GM12891 (cell line): ENCODE results near the gene BLID.

Experiments
- POLR2A ChIP-seq: IDR thresholded peaks from 2 replicates; pipeline ENCODE4 v1.6.1; 2011; ENCODE audit warnings: low read depth, low read length, control low read depth
- POLR2AphosphoS5 ChIP-seq: IDR thresholded peaks from 2 replicates; pipeline ENCODE4 v1.6.1; 2011; ENCODE audit warnings: low read depth, low read length, control low read depth
- SPI1 ChIP-seq: IDR thresholded peaks from 2 replicates; pipeline ENCODE4 v1.6.1; 2011; ENCODE audit warnings: low read depth, low read length, control low read depth
- TAF1 ChIP-seq: IDR thresholded peaks from 2 replicates; pipeline ENCODE4 v1.6.1; 2011; ENCODE audit warnings: low read depth, low read length, control low read depth

DNA sequence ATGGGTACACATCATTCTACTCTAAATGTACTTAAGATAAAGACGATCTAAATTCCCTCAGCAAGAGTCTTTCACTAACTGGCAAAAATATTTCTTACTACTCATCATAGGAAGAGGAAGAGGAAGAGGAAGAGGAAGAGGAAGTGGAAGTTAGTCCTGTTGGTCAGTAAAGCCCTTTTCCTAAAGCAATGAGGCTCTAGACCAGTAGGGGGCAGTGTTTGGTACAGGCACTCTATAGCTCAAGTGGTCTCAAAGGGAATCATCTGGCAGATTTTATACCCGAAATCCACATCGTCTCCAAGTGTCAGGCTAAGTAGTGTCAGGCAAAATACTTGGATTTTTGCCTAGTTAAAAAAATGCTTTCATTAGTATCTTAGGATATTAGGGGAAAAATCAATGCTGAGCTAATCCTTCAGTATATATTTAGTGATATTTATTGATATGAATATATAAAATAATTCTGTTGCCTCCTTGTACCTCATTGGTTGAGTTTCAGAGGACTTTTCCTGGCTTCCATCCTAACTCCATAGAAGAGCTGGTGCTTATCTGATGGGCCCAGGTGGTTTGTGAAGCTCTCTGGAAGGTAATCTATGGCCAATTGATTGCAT lies 7.7 kb downstream of the BLID start:
- TF ChIP-seq POLR2A (no peak), TAF1 (no peak), POLR2AphosphoS5 (no peak), SPI1 (peak; percentile 45; the same call in 1 of the 2 replicates)
